Upper lobe of right lung (tissue), 1 donor: ENCODE results near the gene HAL. TPM values are rescaled to one million over a fixed set of nuclear protein-coding genes. Genes with fewer than 3 reads are reported as not detected.

Experiments
- ATAC-seq: fragments of 200-7000 bp; cut with Tn5 transposase; one replicate; pipeline ENCODE4 v1.9.1; 2020; ENCODE audit warnings: mild to moderate bottlenecking, moderate library complexity
- DNase-seq: peaks from one replicate; pipeline ENCODE4 v3.0.0-alpha.2; 2020
- H3K27ac ChIP-seq: fragments of 200-600 bp; one replicate; pipeline ENCODE4 v1.8.0; 2022
- H3K27me3 ChIP-seq: fragments of 200-600 bp; one replicate; pipeline ENCODE4 v1.8.0; 2022; ENCODE audit warnings: mild to moderate bottlenecking
- H3K36me3 ChIP-seq: fragments of 200-600 bp; one replicate; pipeline ENCODE4 v1.8.0; 2022
- H3K4me1 ChIP-seq: fragments of 200-600 bp; one replicate; pipeline ENCODE4 v1.8.0; 2022
- H3K4me3 ChIP-seq: fragments of 200-600 bp; one replicate; pipeline ENCODE4 v1.8.0; 2022; ENCODE audit warnings: mild to moderate bottlenecking
- H3K9me3 ChIP-seq: fragments of 200-600 bp; one replicate; pipeline ENCODE4 v1.8.0; 2022
- intact Hi-C: fragments of 100-400 bp; cut with DNase I; formaldehyde crosslinking; loops from one replicate; pipeline ENCODE4 v1.11.0; 2022
- total RNA-seq: library from RNA; stranded (reverse); fragmentation: NEBNext Ultra II Directional; extraction: Animal tissue kit (Norgen Biotek cat#: 25700); gene quantifications from one replicate; pipeline ENCODE4 v1.2.1, GENCODE V29; 2021
- TF ChIP-seq, protein P1 (sequence below): fragments of 200-600 bp; IDR thresholded peaks from one replicate; pipeline ENCODE4 v1.8.0; 2022; ENCODE audit warnings: antibody characterized with exemption
- donor health status: DM: no; HTN: yes; CAD: no; lungs with severe emphysema.

The HAL gene
- total RNA-seq, 1 donor from 2014 or later: 6.2 TPM

DNA sequence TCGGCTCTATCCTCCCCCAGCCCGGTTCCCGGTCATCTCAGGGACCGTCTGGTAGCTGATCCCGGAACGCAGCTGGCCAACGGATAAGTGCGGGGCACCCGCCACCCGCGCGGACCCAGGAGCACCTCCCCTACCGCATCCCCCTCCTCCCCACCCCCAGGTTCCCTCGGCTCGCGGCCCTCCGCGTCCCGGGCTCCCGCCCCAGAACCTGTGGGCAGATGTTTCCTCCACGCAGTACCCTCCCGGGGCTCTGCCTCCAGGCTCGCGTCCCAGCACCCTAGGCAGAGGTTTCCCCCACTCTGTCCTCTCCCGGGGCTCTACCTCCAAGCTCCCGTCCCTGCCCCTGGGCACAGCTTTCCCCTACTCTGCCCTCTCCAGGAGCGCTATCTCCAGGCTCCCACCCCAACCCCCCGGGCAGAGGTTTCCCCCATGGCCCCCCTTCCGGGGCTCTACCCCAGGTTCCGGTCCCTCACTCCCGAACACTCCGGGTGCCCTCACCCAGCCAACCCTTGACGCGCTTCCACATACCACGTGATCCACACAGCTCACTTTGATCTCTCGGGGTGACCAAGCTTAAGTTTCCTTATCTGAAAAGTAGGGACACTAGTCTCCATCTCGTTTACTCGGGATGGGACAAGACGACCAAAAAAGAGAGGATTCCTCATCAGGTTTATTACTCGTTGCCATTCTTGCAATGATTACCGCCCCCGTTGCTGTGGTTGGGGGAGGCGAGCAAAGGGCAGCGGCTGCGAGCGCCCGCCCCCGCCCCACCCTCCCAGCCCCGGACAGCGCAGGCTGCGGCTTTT lies 53.4 kb downstream of the HAL start, which contains the start of gene CCDC38:
TSS of gene CCDC38 (minus strand) at position 91 of the 806 bp plus-strand sequence. CDS start 6,105 bp downstream, outside the sequence.
- no peaks in the 10 kb centered on the region for H3K27me3 ChIP-seq
- DNase-seq (peak; percentile 91), ATAC-seq (peak; percentile 97)
- peaks cover 6% of the 10 kb centered on the region for H3K4me1 ChIP-seq
- H3K27ac ChIP-seq: peak within 1 kb of the TSS; percentile 83
- no peaks in the 10 kb centered on the region for H3K36me3 ChIP-seq
- peak within 1 kb of the TSS; percentile 79 for H3K4me3 ChIP-seq
- H3K9me3 ChIP-seq: no peaks in the 10 kb centered on the region
- TF ChIP-seq, protein P1, sequence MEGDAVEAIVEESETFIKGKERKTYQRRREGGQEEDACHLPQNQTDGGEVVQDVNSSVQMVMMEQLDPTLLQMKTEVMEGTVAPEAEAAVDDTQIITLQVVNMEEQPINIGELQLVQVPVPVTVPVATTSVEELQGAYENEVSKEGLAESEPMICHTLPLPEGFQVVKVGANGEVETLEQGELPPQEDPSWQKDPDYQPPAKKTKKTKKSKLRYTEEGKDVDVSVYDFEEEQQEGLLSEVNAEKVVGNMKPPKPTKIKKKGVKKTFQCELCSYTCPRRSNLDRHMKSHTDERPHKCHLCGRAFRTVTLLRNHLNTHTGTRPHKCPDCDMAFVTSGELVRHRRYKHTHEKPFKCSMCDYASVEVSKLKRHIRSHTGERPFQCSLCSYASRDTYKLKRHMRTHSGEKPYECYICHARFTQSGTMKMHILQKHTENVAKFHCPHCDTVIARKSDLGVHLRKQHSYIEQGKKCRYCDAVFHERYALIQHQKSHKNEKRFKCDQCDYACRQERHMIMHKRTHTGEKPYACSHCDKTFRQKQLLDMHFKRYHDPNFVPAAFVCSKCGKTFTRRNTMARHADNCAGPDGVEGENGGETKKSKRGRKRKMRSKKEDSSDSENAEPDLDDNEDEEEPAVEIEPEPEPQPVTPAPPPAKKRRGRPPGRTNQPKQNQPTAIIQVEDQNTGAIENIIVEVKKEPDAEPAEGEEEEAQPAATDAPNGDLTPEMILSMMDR: no peak
- intact Hi-C loops: no loop called here

DNA sequence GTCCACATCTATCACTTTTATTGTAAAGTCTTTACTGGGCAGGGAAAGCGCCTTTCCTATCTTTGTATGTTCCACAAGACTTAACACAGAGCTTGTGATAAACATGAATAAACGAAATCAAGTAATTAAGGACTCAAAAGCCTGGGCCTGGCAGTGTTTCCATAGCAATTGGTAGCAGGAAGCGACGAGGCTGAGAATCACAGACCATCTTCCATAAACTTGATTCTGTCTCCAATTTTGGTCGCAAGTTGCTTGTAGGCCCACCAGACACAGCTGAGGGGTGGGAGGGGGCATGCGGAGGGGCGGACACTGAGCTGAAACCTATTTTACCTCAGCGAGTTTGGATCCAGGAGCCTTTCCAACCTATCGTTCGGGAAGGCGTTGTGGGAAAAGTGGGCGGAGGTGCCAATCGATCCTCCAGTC lies 54.0 kb downstream of the HAL start:
- ATAC-seq: no peak
- no peaks in the 10 kb centered on the region for H3K36me3 ChIP-seq
- peak overlapping the region; percentile 83 for H3K27ac ChIP-seq
- no peak for DNase-seq
- H3K27me3 ChIP-seq: no peaks in the 10 kb centered on the region
- H3K4me1 ChIP-seq: peaks cover 6% of the 10 kb centered on the region
- no peaks in the 10 kb centered on the region for H3K9me3 ChIP-seq
- intact Hi-C loops: no loop called here
- TF ChIP-seq, protein P1: no peak
- H3K4me3 ChIP-seq: peak overlapping the region; percentile 79

DNA sequence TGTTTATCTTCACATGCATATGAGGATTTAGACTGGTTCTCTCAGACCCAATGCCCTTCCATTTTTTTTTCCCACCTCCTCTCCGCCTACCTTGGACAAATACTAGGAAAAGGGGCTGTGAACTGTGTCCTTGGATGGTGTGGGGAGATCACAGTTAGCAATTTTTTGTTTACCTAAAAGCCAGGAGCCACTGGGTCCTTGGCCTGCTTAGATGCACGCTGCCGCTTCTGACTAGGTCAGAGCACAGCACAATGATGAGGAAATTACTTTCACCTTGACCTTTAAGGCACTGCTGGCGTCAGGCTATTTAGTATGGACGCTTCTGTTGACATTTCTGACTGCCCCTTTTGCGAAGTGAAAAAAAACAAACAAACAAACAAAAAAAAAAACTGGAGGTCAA lies 55.6 kb downstream of the HAL start:
- intact Hi-C loops: no loop called here
- no peak for ATAC-seq
- TF ChIP-seq, protein P1: no peak

More for the DNA sequence above, 55.6 kb downstream of the HAL start:
- DNase-seq: no peak
- Histone ChIP-seq H3K4me1 (peaks cover 6% of the 10 kb centered on the region), H3K36me3 (no peaks in the 10 kb centered on the region), H3K4me3 (no peak overlapping the region), H3K9me3 (no peaks in the 10 kb centered on the region), H3K27me3 (no peaks in the 10 kb centered on the region), H3K27ac (no peak overlapping the region)

Other genes starting within 250 kb of the HAL start
- gene NTN4, start 205.6 kb downstream of the HAL start, total RNA-seq: 136 TPM
- 15.2 TPM for gene SNRPF, start 137.4 kb downstream of the HAL start, total RNA-seq
- not detected for gene CCDC38, start 53.7 kb downstream of the HAL start, total RNA-seq
- 1.4 TPM for gene AMDHD1, start 53.0 kb downstream of the HAL start, total RNA-seq
- gene LTA4H, start 39.2 kb upstream of the HAL start, total RNA-seq: 314 TPM
- gene ELK3, start 198.0 kb upstream of the HAL start, total RNA-seq: 41.2 TPM